NCI-H2081 treated with DMSO at 0.1 percent for 48 hours (cell line): ENCODE results near the gene EFTUD2.
"Not testable (repeated sequence)": the region's sequence is repeated elsewhere in the genome, so short reads cannot be mapped to it uniquely, and the experiment has no call there.

ENCODE experiments used
- DNase-seq: peaks from one replicate; lab custom pipeline; 2025; lab: John Stamatoyannopoulos, UW

Gene EFTUD2

GRCh38 chr17:44899074-44899782 lies at the start of gene EFTUD2:
EFTUD2 (minus strand) TSS chr17:44899445; CDS start chr17:44894521, 4,924 bp downstream.
- DNase-seq, result peak; percentile 86

GRCh38 chr17:44948315-44948795 lies 49.1 kb upstream of the EFTUD2 start:
- DNase-seq, result no peak

- peak; percentile 88 for DNase-seq
Measured at GRCh38 chr17:44947461-44948314, 48.4 kb upstream of the EFTUD2 start, which contains the start of gene KIF18B. KIF18B (minus strand) TSS chr17:44947773; CDS start chr17:44936344, 11,429 bp downstream.

GRCh38 chr17:44945652-44946051 lies 46.4 kb upstream of the EFTUD2 start:
- not testable (repeated sequence) for DNase-seq

GRCh38 chr17:44942456-44942855 lies 43.2 kb upstream of the EFTUD2 start:
- no peak for DNase-seq

GRCh38 chr17:44941712-44942331 lies 42.6 kb upstream of the EFTUD2 start:
- DNase-seq, result no peak

GRCh38 chr17:44940768-44941167 lies 41.5 kb upstream of the EFTUD2 start:
- DNase-seq, result no peak

GRCh38 chr17:44940317-44940716 lies 41.1 kb upstream of the EFTUD2 start:
- no peak for DNase-seq

GRCh38 chr17:44935116-44935515 lies 35.9 kb upstream of the EFTUD2 start:
- DNase-seq, result no peak

GRCh38 chr17:44934745-44935105 lies 35.5 kb upstream of the EFTUD2 start:
- DNase-seq, result no peak

- DNase-seq, result no peak
Measured at GRCh38 chr17:44933824-44934744, 34.8 kb upstream of the EFTUD2 start.

GRCh38 chr17:44932787-44933097 lies 33.5 kb upstream of the EFTUD2 start:
- no peak for DNase-seq

- DNase-seq, result no peak
Measured at GRCh38 chr17:44932096-44932786, 33.0 kb upstream of the EFTUD2 start.

- no peak for DNase-seq
Measured at GRCh38 chr17:44931376-44931775, 32.1 kb upstream of the EFTUD2 start.

GRCh38 chr17:44930667-44931066 lies 31.4 kb upstream of the EFTUD2 start:
- DNase-seq, result no peak

GRCh38 chr17:44928950-44929720 lies 29.9 kb upstream of the EFTUD2 start:
- no peak for DNase-seq

GRCh38 chr17:44928136-44928535 lies 28.9 kb upstream of the EFTUD2 start:
- DNase-seq, result no peak

- no peak for DNase-seq
Measured at GRCh38 chr17:44927696-44928095, 28.5 kb upstream of the EFTUD2 start.

- no peak for DNase-seq
Measured at GRCh38 chr17:44926821-44927525, 27.7 kb upstream of the EFTUD2 start.
